Activated CD4-positive, alpha-beta T cell treated with anti-CD3 and anti-CD28 coated beads, Interleukin-2, amount 50 U/mL, for 4 hours (primary cell): ENCODE data around the gene MGARP.
"Not testable (repeated sequence)": the region's sequence is repeated elsewhere in the genome, so short reads cannot be mapped to it uniquely, and the experiment has no call there.

ENCODE experiments used
- DNase-seq, 2 experiments: peaks; one replicate each; pipeline ENCODE4 v3.0.0-alpha.2; 2020

MGARP gene

GRCh38 chr4:139279760-139280620 lies at the start of gene MGARP:
Gene MGARP (minus strand): TSS chr4:139280225. CDS start chr4:139280158, 67 bp downstream.
- DNase-seq = peak in 1 of 2 experiments; percentile 18

GRCh38 chr4:139329665-139330200 lies 49.7 kb upstream of the MGARP start:
- DNase-seq = no peak

- no peak for DNase-seq
These were observed 44.6 kb upstream of the MGARP start for GRCh38 chr4:139324620-139325019.

- not testable (repeated sequence) for DNase-seq
These were observed 42.5 kb upstream of the MGARP start for GRCh38 chr4:139322541-139322940.

- not testable (repeated sequence) for DNase-seq
These were observed 42.0 kb upstream of the MGARP start for GRCh38 chr4:139322070-139322469.

GRCh38 chr4:139319571-139319970 lies 39.5 kb upstream of the MGARP start:
- no peak for DNase-seq

- DNase-seq = no peak
These were observed 37.6 kb upstream of the MGARP start for GRCh38 chr4:139317635-139318034.

- DNase-seq = no peak
These were observed 36.7 kb upstream of the MGARP start for GRCh38 chr4:139316733-139317132.

GRCh38 chr4:139315221-139315675 lies 35.2 kb upstream of the MGARP start:
- no peak for DNase-seq

- no peak for DNase-seq
These were observed 34.2 kb upstream of the MGARP start for GRCh38 chr4:139314047-139314800.

GRCh38 chr4:139313414-139313813 lies 33.4 kb upstream of the MGARP start:
- not testable (repeated sequence) for DNase-seq

GRCh38 chr4:139312552-139313332 lies 32.7 kb upstream of the MGARP start:
- DNase-seq = no peak

- DNase-seq = no peak
These were observed 31.9 kb upstream of the MGARP start for GRCh38 chr4:139311909-139312308.

GRCh38 chr4:139304920-139305319 lies 24.9 kb upstream of the MGARP start:
- DNase-seq = no peak

GRCh38 chr4:139301821-139302611 lies 22.0 kb upstream of the MGARP start, which contains the start of gene NDUFC1:
Gene NDUFC1 (minus strand): TSS chr4:139302477. CDS start chr4:139295798, 6,679 bp downstream.
- peak; percentile 52 to 59 for DNase-seq

- DNase-seq = peak; percentile 97
These were observed 21.2 kb upstream of the MGARP start, which contains the start of gene NAA15 for GRCh38 chr4:139301113-139301820. Gene NAA15 (plus strand): TSS chr4:139301505. CDS start chr4:139301778, 273 bp downstream.

- DNase-seq = peak in 1 of 2 experiments; percentile 6
These were observed 20.5 kb upstream of the MGARP start for GRCh38 chr4:139300431-139301112.

- no peak for DNase-seq
These were observed 19.5 kb upstream of the MGARP start for GRCh38 chr4:139299536-139299935.

GRCh38 chr4:139297001-139297410 lies 17.0 kb upstream of the MGARP start:
- no peak for DNase-seq

GRCh38 chr4:139295942-139296299 lies 15.9 kb upstream of the MGARP start:
- no peak for DNase-seq
